Ishikawa (cell line): Measurements from ENCODE around the gene UBE2H.

ENCODE experiments used
- CEBPB ChIP-seq: IDR thresholded peaks from 2 replicates; pipeline ENCODE4 v1.6.1; 2012
- EGR1 ChIP-seq: IDR thresholded peaks from 2 replicates; pipeline ENCODE4 v1.6.1; 2012
- EP300 ChIP-seq: IDR thresholded peaks from 2 replicates; pipeline ENCODE4 v1.6.1; 2012; ENCODE audit warnings: borderline replicate concordance
- RAD21 ChIP-seq: IDR thresholded peaks from 2 replicates; pipeline ENCODE4 v1.6.1; 2012; ENCODE audit warnings: low read depth
- TAF1 ChIP-seq: IDR thresholded peaks from 2 replicates; pipeline ENCODE4 v1.6.1; 2012; ENCODE audit warnings: low read depth, mild to moderate bottlenecking
- TEAD4 ChIP-seq: IDR thresholded peaks from 2 replicates; pipeline ENCODE4 v1.6.1; 2012
- YY1 ChIP-seq: IDR thresholded peaks from 2 replicates; pipeline ENCODE4 v1.6.1; 2012; ENCODE audit warnings: low read depth
- ZBTB7A ChIP-seq: IDR thresholded peaks from 2 replicates; pipeline ENCODE4 v1.6.1; 2012; ENCODE audit warnings: low read depth
- TF ChIP-seq, protein P1 (sequence below): IDR thresholded peaks from 2 replicates; pipeline ENCODE4 v1.6.1; 2012
- TF ChIP-seq, protein P2 (sequence below): IDR thresholded peaks from 2 replicates; pipeline ENCODE4 v1.6.1; 2012; ENCODE audit warnings: low read depth, mild to moderate bottlenecking

DNA sequence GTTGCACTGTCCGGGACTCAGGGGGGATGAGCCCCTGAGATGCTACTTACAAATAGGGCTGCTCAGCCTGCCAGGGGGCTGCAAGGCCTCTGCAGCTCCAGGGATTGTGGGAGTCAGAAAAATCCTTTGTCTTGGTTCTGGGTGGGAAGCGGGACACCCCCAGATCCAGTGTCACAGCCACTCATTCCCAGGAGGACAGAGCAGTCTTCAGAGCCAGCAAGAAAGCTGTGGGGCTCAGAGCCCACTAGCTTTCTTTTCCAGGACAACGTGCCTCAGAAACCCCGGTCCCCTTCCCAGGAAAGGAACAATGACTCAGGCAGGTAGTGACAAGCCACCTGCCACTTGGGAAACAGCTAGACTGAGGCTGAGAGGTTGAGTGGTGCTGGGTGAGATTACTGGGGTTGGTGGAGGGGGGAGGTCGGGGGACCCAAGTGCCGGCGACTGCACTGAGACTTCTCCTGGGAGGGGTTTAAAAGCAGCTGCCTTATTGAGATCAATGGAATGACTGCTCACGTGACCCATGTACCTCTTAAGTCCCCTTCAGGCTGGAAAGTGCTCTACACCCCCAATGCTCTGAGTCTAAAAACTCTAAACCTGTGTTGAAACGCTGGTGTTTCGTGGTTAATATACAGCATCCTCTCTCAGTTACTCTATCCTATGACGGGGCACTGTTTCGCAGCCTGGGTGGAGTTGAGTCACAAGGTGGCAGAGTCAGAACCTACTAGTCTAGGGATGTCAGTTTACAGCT is 123.6 kb downstream of the UBE2H start:
- TF ChIP-seq EGR1 (no peak), RAD21 (no peak), TEAD4 (no peak), ZBTB7A (no peak), TAF1 (no peak), EP300 (no peak), CEBPB (no peak), YY1 (no peak)
- TF ChIP-seq, protein P1, sequence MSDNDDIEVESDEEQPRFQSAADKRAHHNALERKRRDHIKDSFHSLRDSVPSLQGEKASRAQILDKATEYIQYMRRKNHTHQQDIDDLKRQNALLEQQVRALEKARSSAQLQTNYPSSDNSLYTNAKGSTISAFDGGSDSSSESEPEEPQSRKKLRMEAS: no peak
- TF ChIP-seq, protein P2, sequence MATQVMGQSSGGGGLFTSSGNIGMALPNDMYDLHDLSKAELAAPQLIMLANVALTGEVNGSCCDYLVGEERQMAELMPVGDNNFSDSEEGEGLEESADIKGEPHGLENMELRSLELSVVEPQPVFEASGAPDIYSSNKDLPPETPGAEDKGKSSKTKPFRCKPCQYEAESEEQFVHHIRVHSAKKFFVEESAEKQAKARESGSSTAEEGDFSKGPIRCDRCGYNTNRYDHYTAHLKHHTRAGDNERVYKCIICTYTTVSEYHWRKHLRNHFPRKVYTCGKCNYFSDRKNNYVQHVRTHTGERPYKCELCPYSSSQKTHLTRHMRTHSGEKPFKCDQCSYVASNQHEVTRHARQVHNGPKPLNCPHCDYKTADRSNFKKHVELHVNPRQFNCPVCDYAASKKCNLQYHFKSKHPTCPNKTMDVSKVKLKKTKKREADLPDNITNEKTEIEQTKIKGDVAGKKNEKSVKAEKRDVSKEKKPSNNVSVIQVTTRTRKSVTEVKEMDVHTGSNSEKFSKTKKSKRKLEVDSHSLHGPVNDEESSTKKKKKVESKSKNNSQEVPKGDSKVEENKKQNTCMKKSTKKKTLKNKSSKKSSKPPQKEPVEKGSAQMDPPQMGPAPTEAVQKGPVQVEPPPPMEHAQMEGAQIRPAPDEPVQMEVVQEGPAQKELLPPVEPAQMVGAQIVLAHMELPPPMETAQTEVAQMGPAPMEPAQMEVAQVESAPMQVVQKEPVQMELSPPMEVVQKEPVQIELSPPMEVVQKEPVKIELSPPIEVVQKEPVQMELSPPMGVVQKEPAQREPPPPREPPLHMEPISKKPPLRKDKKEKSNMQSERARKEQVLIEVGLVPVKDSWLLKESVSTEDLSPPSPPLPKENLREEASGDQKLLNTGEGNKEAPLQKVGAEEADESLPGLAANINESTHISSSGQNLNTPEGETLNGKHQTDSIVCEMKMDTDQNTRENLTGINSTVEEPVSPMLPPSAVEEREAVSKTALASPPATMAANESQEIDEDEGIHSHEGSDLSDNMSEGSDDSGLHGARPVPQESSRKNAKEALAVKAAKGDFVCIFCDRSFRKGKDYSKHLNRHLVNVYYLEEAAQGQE: no peak
